SH-SY5Y (cell line): ENCODE measurements around the gene PCGF5.

Experiments used
- GATA2 ChIP-seq: IDR thresholded peaks from 2 replicates; pipeline ENCODE4 v1.6.1; 2011; ENCODE audit warnings: mild to moderate bottlenecking, low read depth, low read length
- GATA3 ChIP-seq: IDR thresholded peaks from 2 replicates; pipeline ENCODE4 v1.6.1; 2011; ENCODE audit warnings: low read depth, mild to moderate bottlenecking, low read length, moderate library complexity

GRCh38 chr10:91251430-91252056 lies 31.1 kb downstream of the PCGF5 start:
- TF ChIP-seq GATA2 (no peak), GATA3 (no peak)
